Bronchial epithelial cell (primary cell): ENCODE data around the gene PTPN12. TPM values are rescaled to one million over a fixed set of nuclear protein-coding genes. Genes with fewer than 3 reads are reported as not detected.

Experiments used
- DNase-seq: peaks from one replicate; pipeline ENCODE4 v3.0.0-alpha.2; 2010; ENCODE audit warnings: low read depth
- FAIRE-seq: peaks from 2 replicates; lab custom pipeline; 2011; peaks lifted over from hg19 to GRCh38; lab: Jason Lieb, UNC
- H3K27me3 ChIP-seq: 2 replicates; pipeline ENCODE4 v1.5.1; 2011; ENCODE audit warnings: low read length; ENCODE audit not compliant: control insufficient read depth, insufficient read depth
- H3K36me3 ChIP-seq: 2 replicates; pipeline ENCODE4 v1.5.1; 2011; ENCODE audit warnings: low read length; ENCODE audit not compliant: control insufficient read depth, insufficient read depth
- H3K4me3 ChIP-seq: 2 replicates; pipeline ENCODE4 v1.5.1; 2011; ENCODE audit warnings: mild to moderate bottlenecking, low read depth, low read length, control low read depth
- CTCF ChIP-seq: IDR thresholded peaks from 2 replicates; pipeline ENCODE4 v1.5.1; 2011; ENCODE audit warnings: mild to moderate bottlenecking, moderate library complexity, low read length, control low read depth, inconsistent platforms; ENCODE audit not compliant: insufficient read depth, severe bottlenecking
- total RNA-seq: library from RNA; depleted of rRNA; stranded (reverse); fragments of >200 nt; gene quantifications from 2 replicates; pipeline ENCODE4 v1.2.1, GENCODE V29; 2014

The PTPN12 gene
- total RNA-seq, 1 donor from 2014 or later = 25.0 TPM

GRCh38 chr7:77542409-77542808 lies 5.3 kb downstream of the PTPN12 start:
- no peaks in the 10 kb centered on the region for H3K36me3 ChIP-seq
- TF ChIP-seq CTCF = no peak
- no peak overlapping the region for H3K4me3 ChIP-seq
- no peak for FAIRE-seq
- H3K27me3 ChIP-seq = no peaks in the 10 kb centered on the region
- DNase-seq = peak; percentile 76

GRCh38 chr7:77542895-77543294 lies 5.8 kb downstream of the PTPN12 start:
- DNase-seq (peak; percentile 25), FAIRE-seq (no peak)
- Histone ChIP-seq H3K4me3 (no peak overlapping the region), H3K27me3 (no peaks in the 10 kb centered on the region), H3K36me3 (no peaks in the 10 kb centered on the region)
- no peak for TF ChIP-seq CTCF

- Histone ChIP-seq H3K36me3 (no peaks in the 10 kb centered on the region), H3K4me3 (no peak overlapping the region), H3K27me3 (no peaks in the 10 kb centered on the region)
- FAIRE-seq (no peak), DNase-seq (no peak)
- TF ChIP-seq CTCF = no peak
Measured at GRCh38 chr7:77543910-77544309, 6.8 kb downstream of the PTPN12 start.

- Histone ChIP-seq H3K4me3 (no peak overlapping the region), H3K36me3 (no peaks in the 10 kb centered on the region), H3K27me3 (no peaks in the 10 kb centered on the region)
- no peak for DNase-seq
- TF ChIP-seq CTCF = no peak
- no peak for FAIRE-seq
Measured at GRCh38 chr7:77544518-77544917, 7.4 kb downstream of the PTPN12 start.

GRCh38 chr7:77548206-77548605 lies 11.1 kb downstream of the PTPN12 start:
- no peak for TF ChIP-seq CTCF
- H3K36me3 ChIP-seq = peaks cover 2% of the 10 kb centered on the region
- H3K4me3 ChIP-seq = no peak overlapping the region
- FAIRE-seq = no peak
- no peak for DNase-seq
- H3K27me3 ChIP-seq = no peaks in the 10 kb centered on the region
